Smooth muscle cell (in vitro differentiated cells): Measurements from ENCODE around the gene NT5DC4. TPM values are rescaled to one million over a fixed set of nuclear protein-coding genes. Genes with fewer than 3 reads are reported as not detected.

Experiments used
- DNase-seq: peaks from one replicate; lab custom pipeline; 2025; ENCODE audit not compliant: unreplicated experiment; lab: John Stamatoyannopoulos, UW
- H2AFZ ChIP-seq: fragments of 200-600 bp; sonication (generic); 2 replicates; pipeline ENCODE4 v1.6.0; 2016; ENCODE audit warnings: antibody characterized with exemption, low read depth, mild to moderate bottlenecking
- H3F3A ChIP-seq: fragments of 200-600 bp; sonication (generic); 2 replicates; pipeline ENCODE4 v1.6.0; 2017; ENCODE audit warnings: antibody characterized with exemption, low read depth
- H3K27ac ChIP-seq: fragments of 200-600 bp; sonication (generic); 2 replicates; pipeline ENCODE4 v1.5.1; 2016; ENCODE audit warnings: low read depth, mild to moderate bottlenecking
- H3K27me3 ChIP-seq: fragments of 200-600 bp; sonication (generic); 2 replicates; pipeline ENCODE4 v1.6.1; 2016; ENCODE audit warnings: low read depth, mild to moderate bottlenecking
- H3K36me3 ChIP-seq: fragments of 200-600 bp; sonication (generic); 2 replicates; pipeline ENCODE4 v1.5.1; 2016; ENCODE audit warnings: low read depth
- H3K4me1 ChIP-seq: fragments of 200-600 bp; sonication (generic); 2 replicates; pipeline ENCODE4 v1.5.1; 2016; ENCODE audit warnings: low read depth
- H3K4me2 ChIP-seq: fragments of 200-600 bp; sonication (generic); 2 replicates; pipeline ENCODE4 v1.6.0; 2016; ENCODE audit warnings: mild to moderate bottlenecking
- H3K4me3 ChIP-seq: fragments of 200-600 bp; sonication (generic); 2 replicates; pipeline ENCODE4 v1.5.1; 2016; ENCODE audit warnings: mild to moderate bottlenecking
- H3K79me2 ChIP-seq: fragments of 200-600 bp; sonication (generic); 2 replicates; pipeline ENCODE4 v1.6.0; 2016; ENCODE audit warnings: low read depth, mild to moderate bottlenecking
- H3K9ac ChIP-seq: fragments of 200-600 bp; sonication (generic); 2 replicates; pipeline ENCODE4 v1.6.0; 2016; ENCODE audit warnings: low read depth
- H3K9me3 ChIP-seq: fragments of 200-600 bp; sonication (generic); replicated peaks from 2 replicates; pipeline ENCODE4 v1.5.1; 2016; ENCODE audit warnings: low read depth
- H4K20me1 ChIP-seq: fragments of 200-600 bp; sonication (generic); 2 replicates; pipeline ENCODE4 v1.6.0; 2016; ENCODE audit warnings: low read depth
- WGBS: methylation state at CpG from one replicate; pipeline ENCODE4 v1.1.7; 2016; ENCODE audit warnings: low lambda C conversion rate; 5-methylcytosine and 5-hydroxymethylcytosine counted together
- polyA plus RNA-seq: library from polyadenylated mRNA; unstranded; fragments of >200 nt; fragmentation: Nextera tagmentation; extraction: Ambion mirVana; gene quantifications from 2 replicates; pipeline ENCODE4 v1.2.1, GENCODE V29; 2016
- total RNA-seq: library from RNA; depleted of rRNA; stranded (reverse); fragments of >200 nt; gene quantifications from 2 replicates; pipeline ENCODE4 v1.2.3, GENCODE V29; 2014
- TF ChIP-seq, protein P1 (sequence below): fragments of 200-600 bp; sonication (generic); IDR thresholded peaks from 2 replicates; pipeline ENCODE4 v1.5.1; 2017; ENCODE audit warnings: borderline replicate concordance, mild to moderate bottlenecking, antibody characterized with exemption; ENCODE audit not compliant: insufficient read depth, poor library complexity, severe bottlenecking

The NT5DC4 gene
- total and polyA plus RNA-seq, 2 experiments from 2014 or later: not detected

DNA sequence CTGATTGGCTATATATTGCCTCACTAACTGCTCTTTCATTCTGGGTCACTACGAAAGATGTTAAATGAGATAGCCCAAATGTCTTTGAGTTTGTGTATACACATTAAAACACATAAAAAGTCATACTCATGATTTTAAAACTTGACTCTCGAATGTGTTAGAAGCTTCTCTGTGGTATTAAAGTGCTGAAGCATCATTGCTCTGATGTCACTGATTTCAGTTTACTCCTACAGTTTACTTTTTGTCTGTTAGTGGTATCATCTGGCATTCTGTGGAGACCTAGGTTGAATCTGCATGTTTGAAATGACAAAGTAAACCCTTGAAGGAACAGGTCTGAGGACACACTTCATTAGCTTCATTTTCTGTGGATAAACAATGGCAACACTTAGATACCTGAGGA, 10.7 kb downstream of the NT5DC4 start:
- no peaks in the 10 kb centered on the region for H3K36me3 ChIP-seq
- H2AFZ ChIP-seq: no peak overlapping the region
- no peaks in the 10 kb centered on the region for H3K27me3 ChIP-seq
- H3K27ac ChIP-seq: no peak overlapping the region
- H3K9me3 ChIP-seq: no peaks in the 10 kb centered on the region
- no peak overlapping the region for H3K4me3 ChIP-seq
- WGBS: 81% methylated on average over 2 of the region's 2 CpGs
- H3K4me2 ChIP-seq: no peak overlapping the region
- H3K79me2 ChIP-seq: no peaks in the 10 kb centered on the region
- DNase-seq: no peak
- H3K4me1 ChIP-seq: no peaks in the 10 kb centered on the region
- TF ChIP-seq, protein P1, sequence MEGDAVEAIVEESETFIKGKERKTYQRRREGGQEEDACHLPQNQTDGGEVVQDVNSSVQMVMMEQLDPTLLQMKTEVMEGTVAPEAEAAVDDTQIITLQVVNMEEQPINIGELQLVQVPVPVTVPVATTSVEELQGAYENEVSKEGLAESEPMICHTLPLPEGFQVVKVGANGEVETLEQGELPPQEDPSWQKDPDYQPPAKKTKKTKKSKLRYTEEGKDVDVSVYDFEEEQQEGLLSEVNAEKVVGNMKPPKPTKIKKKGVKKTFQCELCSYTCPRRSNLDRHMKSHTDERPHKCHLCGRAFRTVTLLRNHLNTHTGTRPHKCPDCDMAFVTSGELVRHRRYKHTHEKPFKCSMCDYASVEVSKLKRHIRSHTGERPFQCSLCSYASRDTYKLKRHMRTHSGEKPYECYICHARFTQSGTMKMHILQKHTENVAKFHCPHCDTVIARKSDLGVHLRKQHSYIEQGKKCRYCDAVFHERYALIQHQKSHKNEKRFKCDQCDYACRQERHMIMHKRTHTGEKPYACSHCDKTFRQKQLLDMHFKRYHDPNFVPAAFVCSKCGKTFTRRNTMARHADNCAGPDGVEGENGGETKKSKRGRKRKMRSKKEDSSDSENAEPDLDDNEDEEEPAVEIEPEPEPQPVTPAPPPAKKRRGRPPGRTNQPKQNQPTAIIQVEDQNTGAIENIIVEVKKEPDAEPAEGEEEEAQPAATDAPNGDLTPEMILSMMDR: no peak
- no peaks in the 10 kb centered on the region for H3F3A ChIP-seq
- H4K20me1 ChIP-seq: no peaks in the 10 kb centered on the region
- H3K9ac ChIP-seq: no peak overlapping the region

DNA sequence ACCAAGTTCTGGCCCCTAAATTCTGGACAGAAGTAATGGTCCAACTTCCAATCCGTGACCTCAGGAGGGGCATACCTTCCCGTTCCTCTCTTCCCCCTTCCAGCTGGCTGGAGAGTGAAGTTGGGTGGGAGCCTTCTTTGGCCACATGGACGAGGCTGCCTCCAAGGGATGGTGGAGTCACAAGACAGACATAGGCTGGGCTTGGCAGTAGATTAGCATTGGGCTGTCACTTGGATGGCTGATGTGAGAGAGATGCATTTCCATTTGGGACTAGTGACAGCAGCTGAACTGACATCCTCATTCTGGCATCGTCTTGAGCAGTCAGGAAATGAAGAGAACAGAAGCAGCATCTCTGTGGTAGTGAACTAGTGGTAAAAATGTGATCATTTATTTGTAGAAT, 12.6 kb downstream of the NT5DC4 start:
- no peak overlapping the region for H3K4me3 ChIP-seq
- H3K27ac ChIP-seq: no peak overlapping the region
- H3K36me3 ChIP-seq: no peaks in the 10 kb centered on the region
- no peaks in the 10 kb centered on the region for H4K20me1 ChIP-seq
- H3K4me2 ChIP-seq: no peak overlapping the region
- H2AFZ ChIP-seq: no peak overlapping the region
- DNase-seq: no peak
- H3K9me3 ChIP-seq: no peaks in the 10 kb centered on the region
- H3K4me1 ChIP-seq: no peaks in the 10 kb centered on the region
- H3K79me2 ChIP-seq: no peaks in the 10 kb centered on the region
- H3F3A ChIP-seq: no peaks in the 10 kb centered on the region
- WGBS: 82% methylated on average over 4 of the region's 4 CpGs
- H3K27me3 ChIP-seq: no peaks in the 10 kb centered on the region
- H3K9ac ChIP-seq: no peak overlapping the region
- TF ChIP-seq, protein P1: no peak

DNA sequence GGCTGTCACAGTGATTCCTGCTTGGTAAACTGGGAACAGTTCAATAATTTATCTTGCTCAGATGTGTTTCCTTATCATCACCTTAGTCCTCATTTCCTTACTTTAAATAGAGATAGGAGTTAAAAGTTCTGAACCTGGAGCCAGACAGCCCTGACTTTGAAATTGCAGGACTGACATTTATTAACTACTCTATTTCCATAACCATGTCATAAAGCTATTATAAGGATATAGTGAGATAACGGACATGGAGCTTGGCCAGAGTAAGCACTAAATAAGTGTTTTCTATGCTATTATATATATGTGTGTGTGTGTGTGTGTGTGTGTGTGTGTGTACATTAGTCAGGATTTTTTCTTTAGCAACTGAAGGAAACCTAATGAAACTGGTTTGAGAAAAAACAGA, 13.1 kb downstream of the NT5DC4 start:
- H3K4me2 ChIP-seq: no peak overlapping the region
- no peak for DNase-seq

More for the DNA sequence above, 13.1 kb downstream of the NT5DC4 start:
- Histone ChIP-seq H2AFZ (no peak overlapping the region), H3K9ac (no peak overlapping the region), H3K4me1 (no peaks in the 10 kb centered on the region), H3K36me3 (no peaks in the 10 kb centered on the region), H3F3A (no peaks in the 10 kb centered on the region), H3K4me3 (no peak overlapping the region), H3K9me3 (no peaks in the 10 kb centered on the region), H3K27me3 (no peaks in the 10 kb centered on the region), H3K27ac (no peak overlapping the region), H4K20me1 (no peaks in the 10 kb centered on the region), H3K79me2 (no peaks in the 10 kb centered on the region)
- 90% methylated on average over 1 of the region's 1 CpG for WGBS
- TF ChIP-seq, protein P1: no peak
